Panc1 (cell line): ENCODE data around the gene ZBTB8A. TPM values are rescaled to one million over a fixed set of nuclear protein-coding genes. Genes with fewer than 3 reads are reported as not detected.
"Not testable (repeated sequence)": the region's sequence is repeated elsewhere in the genome, so short reads cannot be mapped to it uniquely, and the experiment has no call there.

Source experiments
- ATAC-seq: fragments of 200-7000 bp; cut with Tn5 transposase; 2 replicates; pipeline ENCODE4 v1.9.1; 2020; ENCODE audit warnings: mild to moderate bottlenecking, moderate library complexity
- BruUV-seq: library from RNA; stranded (reverse); fragments of 400-500 nt; replicated peaks from 2 replicates; lab custom pipeline; 2021; lab: Mats Ljungman, UMichigan
- CTCF ChIA-PET: fragments of 300-600 bp; sonication (Branson Sonifier 250); formaldehyde crosslinking; loops from one replicate; lab custom pipeline; 2022; ENCODE audit warnings: antibody characterized with exemption; lab: Charles Lee
- POLR2A ChIA-PET: fragments of 300-600 bp; sonication (Branson Sonifier 250); formaldehyde crosslinking; loops from one replicate; lab custom pipeline; 2022; ENCODE audit warnings: antibody characterized with exemption; lab: Charles Lee
- DNase-seq: peaks from one replicate; pipeline ENCODE4 v3.0.0-alpha.2; 2010; ENCODE audit warnings: low read depth, low spot score
- H3K27ac ChIP-seq: 2 replicates; pipeline ENCODE4 v1.5.1; 2011; ENCODE audit warnings: mild to moderate bottlenecking, low read length, inconsistent platforms
- H3K27me3 ChIP-seq: fragments of 200-500 bp; sonication (Bioruptor generic); 2 replicates; pipeline ENCODE4 v1.6.0; 2014; ENCODE audit warnings: low read length, inconsistent platforms; ENCODE audit not compliant: control insufficient read depth, insufficient read depth
- H3K36me3 ChIP-seq: fragments of 200-500 bp; sonication (Bioruptor generic); 2 replicates; pipeline ENCODE4 v1.5.1; 2014; ENCODE audit warnings: inconsistent platforms, mild to moderate bottlenecking, low read length, moderate library complexity; ENCODE audit not compliant: control insufficient read depth, insufficient read depth
- H3K4me1 ChIP-seq: 2 replicates; pipeline ENCODE4 v1.5.1; 2011; ENCODE audit warnings: inconsistent platforms, mild to moderate bottlenecking, low read length, moderate library complexity; ENCODE audit not compliant: control insufficient read depth, insufficient read depth
- H3K4me3 ChIP-seq, 2 experiments: 2 replicates each; pipeline ENCODE4 v1.5.1; 2011 to 2012; ENCODE audit warnings: low read depth in 2 of 2, low read length in 2 of 2, mild to moderate bottlenecking in 2 of 2, inconsistent platforms in 1 of 2, moderate library complexity in 1 of 2
- H3K9me3 ChIP-seq: fragments of 200-500 bp; sonication (Bioruptor generic); 2 replicates; pipeline ENCODE4 v1.5.1; 2014; ENCODE audit warnings: low read depth, mild to moderate bottlenecking, inconsistent platforms, low read length, moderate library complexity; ENCODE audit not compliant: control insufficient read depth, insufficient read depth
- CTCF ChIP-seq: fragments of 450-650 bp; IDR thresholded peaks from 2 replicates; pipeline ENCODE4 v1.5.1; 2017; ENCODE audit warnings: mild to moderate bottlenecking
- POLR2AphosphoS5 ChIP-seq: IDR thresholded peaks from 2 replicates; pipeline ENCODE4 v1.6.1; 2012; ENCODE audit warnings: mild to moderate bottlenecking, low read depth, low read length, moderate library complexity
- REST ChIP-seq, 2 experiments: IDR thresholded peaks; 2 replicates each; pipeline ENCODE4 v1.6.1; 2011 to 2012; ENCODE audit warnings: low read depth in 2 of 2, control low read depth in 1 of 2, low read length in 1 of 2, mild to moderate bottlenecking in 1 of 2, moderate library complexity in 1 of 2; ENCODE audit not compliant: insufficient read depth in 1 of 2
- SIN3A ChIP-seq: IDR thresholded peaks from 2 replicates; pipeline ENCODE4 v1.6.1; 2012; ENCODE audit warnings: low read depth, mild to moderate bottlenecking, low read length, moderate library complexity, borderline replicate concordance; ENCODE audit not compliant: insufficient read depth
- TCF7L2 ChIP-seq: IDR thresholded peaks from 2 replicates; pipeline ENCODE4 v1.6.1; 2011; ENCODE audit warnings: mild to moderate bottlenecking, low read depth, low read length, inconsistent platforms
- in situ Hi-C: cut with HindIII; loops from 2 replicates; pipeline ENCODE4 v1.10.0; 2016; ENCODE audit warnings: low sequenced_read_pairs, low pct_unique_long_range_greater_than_20kb
- intact Hi-C: fragments of 100-400 bp; cut with micrococcal nuclease; formaldehyde crosslinking; loops from one replicate; pipeline ENCODE4 v1.10.0; 2022; ENCODE audit not compliant: unreplicated experiment
- total RNA-seq: library from RNA; stranded (reverse); gene quantifications from one replicate; pipeline ENCODE4 v1.2.1, GENCODE V29; 2021; ENCODE audit not compliant: unreplicated experiment

ZBTB8A gene
- total RNA-seq, 1 experiment from 2014 or later = 6.5 TPM

GRCh38 chr1:32525053-32525452 is 14.2 kb upstream of the ZBTB8A start:
- in situ Hi-C loops (no loop called here), intact Hi-C loops (loop anchor here (10.0 kb wide), 1 partner anchor 90 kb away; no protein-coding TSS in a partner anchor)
- H3K4me3 ChIP-seq = no peak overlapping the region
- no peaks in the 10 kb centered on the region for H3K27me3 ChIP-seq
- TF ChIP-seq REST (IDR thresholded peaks at IDR 0.05; ENCODE audit: insufficient read depth in 1 of 2, low read depth in 2 of 2, low read length in 1 of 2) (no peak), CTCF (no peak), SIN3A (no peak), TCF7L2 (no peak), POLR2AphosphoS5 (no peak)
- H3K4me1 ChIP-seq = no peaks in the 10 kb centered on the region
- no peaks in the 10 kb centered on the region for H3K36me3 ChIP-seq
- ATAC-seq (no peak), DNase-seq (no peak)
- H3K9me3 ChIP-seq = no peaks in the 10 kb centered on the region
- CTCF ChIA-PET = no interaction called here
- no TSS peak for BruUV-seq
- no peak overlapping the region for H3K27ac ChIP-seq
- POLR2A ChIA-PET = no interaction called here

- TF ChIP-seq TCF7L2 = no peak
- no peak for TF ChIP-seq POLR2AphosphoS5
- no peak for TF ChIP-seq SIN3A
- TF ChIP-seq CTCF = no peak
- no peak for TF ChIP-seq REST (IDR thresholded peaks at IDR 0.05; ENCODE audit: insufficient read depth in 1 of 2, low read depth in 2 of 2, low read length in 1 of 2)
- CTCF ChIA-PET = no interaction called here
- H3K9me3 ChIP-seq = no peaks in the 10 kb centered on the region
- no peaks in the 10 kb centered on the region for H3K36me3 ChIP-seq
- no peak overlapping the region for H3K27ac ChIP-seq
- DNase-seq = no peak
- no TSS peak for BruUV-seq
- POLR2A ChIA-PET = interaction anchor here (0.6 kb wide), 1 partner anchor 86 kb away, joined by 5 read pairs; no protein-coding TSS in a partner anchor
- H3K27me3 ChIP-seq = no peaks in the 10 kb centered on the region
- intact Hi-C loops = loop anchor here (10.0 kb wide), 1 partner anchor 89 kb away; no protein-coding TSS in a partner anchor
- H3K4me1 ChIP-seq = no peaks in the 10 kb centered on the region
- in situ Hi-C loops = no loop called here
- no peak; the same call in 1 of the 2 replicates for ATAC-seq
- no peak overlapping the region for H3K4me3 ChIP-seq
Measured at GRCh38 chr1:32525661-32526444, 13.4 kb upstream of the ZBTB8A start.

- in situ Hi-C loops = not testable (repeated sequence)
Measured at GRCh38 chr1:32528550-32528949, 10.7 kb upstream of the ZBTB8A start.

More at GRCh38 chr1:32528550-32528949, 10.7 kb upstream of the ZBTB8A start:
- H3K4me1 ChIP-seq, DNase-seq, ATAC-seq, CTCF ChIA-PET, H3K27ac ChIP-seq, H3K9me3 ChIP-seq, H3K4me3 ChIP-seq, H3K36me3 ChIP-seq, BruUV-seq, H3K27me3 ChIP-seq: not testable (repeated sequence)
- intact Hi-C loops = loop anchor here (10.0 kb wide), 1 partner anchor 86 kb away; no protein-coding TSS in a partner anchor
- POLR2A ChIA-PET = interaction anchor here (0.6 kb wide), 1 partner anchor 171 kb away, joined by 6 read pairs; no protein-coding TSS in a partner anchor
